Lower leg skin (tissue), 4 donors: ENCODE measurements around the gene COPZ1. TPM values are rescaled to one million over a fixed set of nuclear protein-coding genes. Genes with fewer than 3 reads are reported as not detected.

Experiments
- DNase-seq, 2 donors: peaks; one replicate each; pipeline ENCODE4 v3.0.0-alpha.2; 2019; ENCODE audit warnings: low spot score in 2 of 2
- H3K4me3 ChIP-seq: fragments of 200-600 bp; sonication (generic); 2 replicates; pipeline ENCODE4 v1.5.1; 2017; ENCODE audit warnings: mild to moderate bottlenecking, low read depth; ENCODE audit not compliant: poor library complexity, severe bottlenecking
- POLR2A ChIP-seq, 2 donors: fragments of 450-650 bp; IDR thresholded peaks; one replicate each; pipeline ENCODE4 v1.6.1; 2016 to 2017; ENCODE audit warnings: antibody characterized with exemption in 2 of 2, mild to moderate bottlenecking in 1 of 2, moderate library complexity in 1 of 2
- WGBS, 2 donors: methylation state at CpG; one replicate each; pipeline ENCODE4 v1.1.5; 2018; 5-methylcytosine and 5-hydroxymethylcytosine counted together
- intact Hi-C: fragments of 100-400 bp; cut with DNase I; formaldehyde crosslinking; loops from one replicate; pipeline ENCODE4 v1.15.0; 2023; ENCODE audit warnings: low total_unique reads
- total RNA-seq, 4 donors: library from RNA; depleted of rRNA; stranded (reverse); fragments of >200 nt; gene quantifications; one replicate each; pipeline ENCODE4 v1.1.0, GENCODE V29; 2016
- TF ChIP-seq, protein P1 (sequence below), 3 donors: fragments of 450-650 bp; IDR thresholded peaks; one replicate each; pipeline ENCODE4 v1.5.1; 2016; ENCODE audit warnings: antibody characterized with exemption in 3 of 3, mild to moderate bottlenecking in 3 of 3, moderate library complexity in 2 of 3

Gene COPZ1
- total RNA-seq, 4 donors from 2014 or later, result 55.6 to 86.5 (median 69.4) TPM

GRCh38 chr12:54372113-54372806, 47.3 kb downstream of the COPZ1 start:
- 44 to 45% methylated on average over 8 of the region's 8 CpGs for WGBS, 2 donors
- DNase-seq, result no peak
- H3K4me3 ChIP-seq, result no peak overlapping the region
- intact Hi-C loops, result no loop called here
- TF ChIP-seq, protein P1, sequence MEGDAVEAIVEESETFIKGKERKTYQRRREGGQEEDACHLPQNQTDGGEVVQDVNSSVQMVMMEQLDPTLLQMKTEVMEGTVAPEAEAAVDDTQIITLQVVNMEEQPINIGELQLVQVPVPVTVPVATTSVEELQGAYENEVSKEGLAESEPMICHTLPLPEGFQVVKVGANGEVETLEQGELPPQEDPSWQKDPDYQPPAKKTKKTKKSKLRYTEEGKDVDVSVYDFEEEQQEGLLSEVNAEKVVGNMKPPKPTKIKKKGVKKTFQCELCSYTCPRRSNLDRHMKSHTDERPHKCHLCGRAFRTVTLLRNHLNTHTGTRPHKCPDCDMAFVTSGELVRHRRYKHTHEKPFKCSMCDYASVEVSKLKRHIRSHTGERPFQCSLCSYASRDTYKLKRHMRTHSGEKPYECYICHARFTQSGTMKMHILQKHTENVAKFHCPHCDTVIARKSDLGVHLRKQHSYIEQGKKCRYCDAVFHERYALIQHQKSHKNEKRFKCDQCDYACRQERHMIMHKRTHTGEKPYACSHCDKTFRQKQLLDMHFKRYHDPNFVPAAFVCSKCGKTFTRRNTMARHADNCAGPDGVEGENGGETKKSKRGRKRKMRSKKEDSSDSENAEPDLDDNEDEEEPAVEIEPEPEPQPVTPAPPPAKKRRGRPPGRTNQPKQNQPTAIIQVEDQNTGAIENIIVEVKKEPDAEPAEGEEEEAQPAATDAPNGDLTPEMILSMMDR (IDR thresholded peaks at IDR 0.05), result no peak
- no peak for TF ChIP-seq POLR2A (IDR thresholded peaks at IDR 0.05)

DNA sequence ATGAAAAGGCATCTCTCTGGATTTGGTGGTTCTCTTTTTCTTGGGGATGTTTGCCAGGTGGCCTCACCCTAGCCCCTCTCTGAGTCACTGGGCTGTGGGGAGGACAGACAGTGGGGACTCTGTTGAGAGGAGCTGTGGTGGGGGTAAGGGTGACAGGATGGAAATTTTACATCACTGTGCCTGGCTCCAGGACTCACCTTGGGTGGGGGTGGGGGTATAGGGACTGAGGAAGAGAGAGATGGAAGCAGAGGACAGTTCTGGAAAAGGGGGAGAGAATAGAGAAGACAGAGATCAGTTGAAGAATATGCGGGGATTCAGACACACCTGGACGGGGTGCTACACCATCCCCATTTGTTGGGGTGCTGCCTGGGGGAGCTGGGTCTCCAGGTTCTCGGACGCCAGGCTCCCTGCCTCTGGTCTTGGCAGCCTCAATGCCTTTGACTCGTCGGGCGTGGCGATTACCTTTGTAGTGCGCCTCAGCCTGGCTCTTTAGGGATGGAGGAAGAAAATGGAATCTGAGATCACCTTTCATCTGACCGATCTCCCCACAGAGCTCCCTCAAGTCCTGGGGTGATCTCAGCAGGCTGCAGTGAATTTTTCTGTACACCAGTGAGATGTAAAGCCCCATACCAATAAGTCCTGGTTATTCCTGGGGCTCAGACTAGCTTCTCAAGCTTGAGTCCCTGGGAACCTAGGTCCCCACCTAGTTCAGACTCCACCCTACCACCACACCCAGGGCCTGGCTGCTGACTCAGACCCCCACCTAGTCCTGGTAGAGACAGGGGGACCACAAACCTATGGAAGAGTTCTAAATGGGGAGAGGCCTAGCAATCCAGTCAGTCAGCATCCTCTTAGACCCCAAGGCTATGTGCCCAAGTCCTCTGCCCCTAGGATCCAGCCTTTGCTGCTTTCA, 49.0 kb downstream of the COPZ1 start:
- intact Hi-C loops, result no loop called here
- WGBS, 2 donors, result 61 to 81% methylated on average over 10 of the region's 10 CpGs
- H3K4me3 ChIP-seq, result no peak overlapping the region
- DNase-seq, result peak in 1 of 2 donors; percentile 85
- TF ChIP-seq POLR2A (IDR thresholded peaks at IDR 0.05), result no peak
- TF ChIP-seq, protein P1 (IDR thresholded peaks at IDR 0.05), result no peak

GRCh38 chr12:54374562-54375258, 49.8 kb downstream of the COPZ1 start:
- 36 to 43% methylated on average over 2 of the region's 2 CpGs for WGBS, 2 donors
- intact Hi-C loops, result no loop called here
- peak in 1 of 2 donors; percentile 86 for DNase-seq
- no peak overlapping the region for H3K4me3 ChIP-seq
- TF ChIP-seq, protein P1 (IDR thresholded peaks at IDR 0.05), result no peak
- TF ChIP-seq POLR2A (IDR thresholded peaks at IDR 0.05), result no peak

- TF ChIP-seq POLR2A (IDR thresholded peaks at IDR 0.05), result no peak
- TF ChIP-seq, protein P1 (IDR thresholded peaks at IDR 0.05), result no peak
- WGBS, 2 donors, result 32 to 37% methylated on average over 2 of the region's 2 CpGs
- DNase-seq, result peak in 1 of 2 donors; percentile 79
- intact Hi-C loops, result no loop called here
- no peak overlapping the region for H3K4me3 ChIP-seq
Measured at GRCh38 chr12:54375259-54375579, 50.3 kb downstream of the COPZ1 start.

GRCh38 chr12:54376596-54376995, 51.7 kb downstream of the COPZ1 start:
- intact Hi-C loops, result no loop called here
- WGBS, 2 donors, result 19 to 25% methylated on average over 4 of the region's 4 CpGs
- H3K4me3 ChIP-seq, result no peak overlapping the region
- DNase-seq, result peak; percentile 82 to 92
- TF ChIP-seq POLR2A (IDR thresholded peaks at IDR 0.05), result no peak
- TF ChIP-seq, protein P1 (IDR thresholded peaks at IDR 0.05), result no peak
